ENCODE data around the gene E2F8. TPM values are rescaled to one million over a fixed set of nuclear protein-coding genes. Genes with fewer than 3 reads are reported as not detected.
A peak's percentile ranks its signal among the peaks of the same experiment; 100 is the strongest.

E2F8 gene
- 1 to 10 TPM; 3.1 to 3.9 TPM for polyA plus RNA-seq

GRCh38 chr11:19240420-19241259, at the start of gene E2F8:
Gene E2F8, minus strand, starts transcription at chr11:19240945. Its CDS starts 824 bp downstream, at chr11:19240121.
- Histone ChIP-seq H3K4me1 (ENCODE audit: control insufficient read depth in 2 of 2, insufficient read depth in 2 of 2, low read length in 1 of 2) (peaks cover 0 to 10% of the 10 kb centered on the region in 2 donors), H3K4me3 (ENCODE audit: low read depth in 1 of 2, low read length in 2 of 2) (peak within 1 kb of the TSS; percentile 69 to 74), H3K27me3 (ENCODE audit: control insufficient read depth in 1 of 2, insufficient read depth in 2 of 2, low read length in 2 of 2) (peaks cover 2 to 3% of the 10 kb centered on the region in 2 donors), H3K27ac (ENCODE audit: low read depth in 2 of 2, low read length in 1 of 2) (peak within 1 kb of the TSS; percentile 69 to 83), H3K9me3 (ENCODE audit: control insufficient read depth in 2 of 2, insufficient read depth in 1 of 2, low read depth in 1 of 2, low read length in 1 of 2) (no peaks in the 10 kb centered on the region), H3K36me3 (ENCODE audit: control insufficient read depth in 2 of 2, insufficient read depth in 2 of 2, low read length in 1 of 2) (no peaks in the 10 kb centered on the region)
- 1% methylated on average over 50 to 59 of the region's 59 CpGs for WGBS, 2 donors

- Histone ChIP-seq H3K27me3 (ENCODE audit: control insufficient read depth in 1 of 2, insufficient read depth in 2 of 2, low read length in 2 of 2) (no peaks in the 10 kb centered on the region), H3K4me1 (ENCODE audit: control insufficient read depth in 2 of 2, insufficient read depth in 2 of 2, low read length in 1 of 2) (no peaks in the 10 kb centered on the region), H3K4me3 (ENCODE audit: low read depth in 1 of 2, low read length in 2 of 2) (no peak overlapping the region), H3K27ac (ENCODE audit: low read depth in 2 of 2, low read length in 1 of 2) (no peak overlapping the region), H3K36me3 (ENCODE audit: control insufficient read depth in 2 of 2, insufficient read depth in 2 of 2, low read length in 1 of 2) (no peaks in the 10 kb centered on the region), H3K9me3 (ENCODE audit: control insufficient read depth in 2 of 2, insufficient read depth in 1 of 2, low read depth in 1 of 2, low read length in 1 of 2) (no peaks in the 10 kb centered on the region)
- WGBS, 2 donors = 84 to 88% methylated on average over 2 of the region's 2 CpGs
Measured at GRCh38 chr11:19290356-19290755, 49.6 kb upstream of the E2F8 start.

GRCh38 chr11:19288256-19288655, 47.5 kb upstream of the E2F8 start:
- 67 to 71% methylated on average over 3 of the region's 3 CpGs for WGBS, 2 donors
- Histone ChIP-seq H3K9me3 (ENCODE audit: control insufficient read depth in 2 of 2, insufficient read depth in 1 of 2, low read depth in 1 of 2, low read length in 1 of 2) (no peaks in the 10 kb centered on the region), H3K4me1 (ENCODE audit: control insufficient read depth in 2 of 2, insufficient read depth in 2 of 2, low read length in 1 of 2) (peaks cover 0 to 2% of the 10 kb centered on the region in 2 donors)

GRCh38 chr11:19286411-19286810, 45.7 kb upstream of the E2F8 start:
- Histone ChIP-seq H3K9me3 (ENCODE audit: control insufficient read depth in 2 of 2, insufficient read depth in 1 of 2, low read depth in 1 of 2, low read length in 1 of 2) (no peaks in the 10 kb centered on the region), H3K27me3 (ENCODE audit: control insufficient read depth in 1 of 2, insufficient read depth in 2 of 2, low read length in 2 of 2) (no peaks in the 10 kb centered on the region), H3K4me3 (ENCODE audit: low read depth in 1 of 2, low read length in 2 of 2) (no peak overlapping the region), H3K27ac (ENCODE audit: low read depth in 2 of 2, low read length in 1 of 2) (no peak overlapping the region), H3K4me1 (ENCODE audit: control insufficient read depth in 2 of 2, insufficient read depth in 2 of 2, low read length in 1 of 2) (peaks cover 0 to 2% of the 10 kb centered on the region in 2 donors), H3K36me3 (ENCODE audit: control insufficient read depth in 2 of 2, insufficient read depth in 2 of 2, low read length in 1 of 2) (no peaks in the 10 kb centered on the region)
- WGBS, 2 donors = 90 to 92% methylated on average over 4 of the region's 4 CpGs

More at GRCh38 chr11:19288256-19288655, 47.5 kb upstream of the E2F8 start:
- H3K27me3 ChIP-seq (ENCODE audit: control insufficient read depth in 1 of 2, insufficient read depth in 2 of 2, low read length in 2 of 2) = no peaks in the 10 kb centered on the region
- no peaks in the 10 kb centered on the region for H3K36me3 ChIP-seq (ENCODE audit: control insufficient read depth in 2 of 2, insufficient read depth in 2 of 2, low read length in 1 of 2)
- no peak overlapping the region for H3K4me3 ChIP-seq (ENCODE audit: low read depth in 1 of 2, low read length in 2 of 2)
- H3K27ac ChIP-seq (ENCODE audit: low read depth in 2 of 2, low read length in 1 of 2) = no peak overlapping the region

- Histone ChIP-seq H3K9me3 (ENCODE audit: control insufficient read depth in 2 of 2, insufficient read depth in 1 of 2, low read depth in 1 of 2, low read length in 1 of 2) (no peaks in the 10 kb centered on the region), H3K36me3 (ENCODE audit: control insufficient read depth in 2 of 2, insufficient read depth in 2 of 2, low read length in 1 of 2) (no peaks in the 10 kb centered on the region), H3K4me1 (ENCODE audit: control insufficient read depth in 2 of 2, insufficient read depth in 2 of 2, low read length in 1 of 2) (peaks cover 2% of the 10 kb centered on the region in 2 donors), H3K27me3 (ENCODE audit: control insufficient read depth in 1 of 2, insufficient read depth in 2 of 2, low read length in 2 of 2) (no peaks in the 10 kb centered on the region), H3K27ac (ENCODE audit: low read depth in 2 of 2, low read length in 1 of 2) (no peak overlapping the region), H3K4me3 (ENCODE audit: low read depth in 1 of 2, low read length in 2 of 2) (no peak overlapping the region)
- WGBS, 2 donors = 72 to 78% methylated on average over 3 of the region's 3 CpGs
Measured at GRCh38 chr11:19284881-19285280, 44.1 kb upstream of the E2F8 start.

- no peaks in the 10 kb centered on the region for H3K27me3 ChIP-seq (ENCODE audit: control insufficient read depth in 1 of 2, insufficient read depth in 2 of 2, low read length in 2 of 2)
- no peaks in the 10 kb centered on the region for H3K9me3 ChIP-seq (ENCODE audit: control insufficient read depth in 2 of 2, insufficient read depth in 1 of 2, low read depth in 1 of 2, low read length in 1 of 2)
- peaks cover 2% of the 10 kb centered on the region in 2 donors for H3K4me1 ChIP-seq (ENCODE audit: control insufficient read depth in 2 of 2, insufficient read depth in 2 of 2, low read length in 1 of 2)
- H3K36me3 ChIP-seq (ENCODE audit: control insufficient read depth in 2 of 2, insufficient read depth in 2 of 2, low read length in 1 of 2) = no peaks in the 10 kb centered on the region
- H3K27ac ChIP-seq (ENCODE audit: low read depth in 2 of 2, low read length in 1 of 2) = no peak overlapping the region
- WGBS, 2 donors = 56 to 81% methylated on average over 3 of the region's 3 CpGs
- H3K4me3 ChIP-seq (ENCODE audit: low read depth in 1 of 2, low read length in 2 of 2) = no peak overlapping the region
Measured at GRCh38 chr11:19283991-19284390, 43.2 kb upstream of the E2F8 start.

GRCh38 chr11:19281555-19281954, 40.8 kb upstream of the E2F8 start:
- Histone ChIP-seq H3K27me3 (ENCODE audit: control insufficient read depth in 1 of 2, insufficient read depth in 2 of 2, low read length in 2 of 2) (no peaks in the 10 kb centered on the region), H3K36me3 (ENCODE audit: control insufficient read depth in 2 of 2, insufficient read depth in 2 of 2, low read length in 1 of 2) (no peaks in the 10 kb centered on the region), H3K9me3 (ENCODE audit: control insufficient read depth in 2 of 2, insufficient read depth in 1 of 2, low read depth in 1 of 2, low read length in 1 of 2) (no peaks in the 10 kb centered on the region), H3K4me3 (ENCODE audit: low read depth in 1 of 2, low read length in 2 of 2) (no peak overlapping the region), H3K27ac (ENCODE audit: low read depth in 2 of 2, low read length in 1 of 2) (no peak overlapping the region), H3K4me1 (ENCODE audit: control insufficient read depth in 2 of 2, insufficient read depth in 2 of 2, low read length in 1 of 2) (peaks cover 2% of the 10 kb centered on the region in 2 donors)
- WGBS, 2 donors = 64 to 66% methylated on average over 2 of the region's 2 CpGs

GRCh38 chr11:19281041-19281440, 40.3 kb upstream of the E2F8 start:
- peaks cover 2 to 7% of the 10 kb centered on the region in 2 donors for H3K4me1 ChIP-seq (ENCODE audit: control insufficient read depth in 2 of 2, insufficient read depth in 2 of 2, low read length in 1 of 2)
- H3K27ac ChIP-seq (ENCODE audit: low read depth in 2 of 2, low read length in 1 of 2) = no peak overlapping the region
- WGBS, 2 donors = 29 to 32% methylated on average over 5 of the region's 5 CpGs
- no peaks in the 10 kb centered on the region for H3K27me3 ChIP-seq (ENCODE audit: control insufficient read depth in 1 of 2, insufficient read depth in 2 of 2, low read length in 2 of 2)
- H3K4me3 ChIP-seq (ENCODE audit: low read depth in 1 of 2, low read length in 2 of 2) = no peak overlapping the region
- H3K9me3 ChIP-seq (ENCODE audit: control insufficient read depth in 2 of 2, insufficient read depth in 1 of 2, low read depth in 1 of 2, low read length in 1 of 2) = no peaks in the 10 kb centered on the region
- H3K36me3 ChIP-seq (ENCODE audit: control insufficient read depth in 2 of 2, insufficient read depth in 2 of 2, low read length in 1 of 2) = no peaks in the 10 kb centered on the region

- Histone ChIP-seq H3K4me1 (ENCODE audit: control insufficient read depth in 2 of 2, insufficient read depth in 2 of 2, low read length in 1 of 2) (peaks cover 0 to 7% of the 10 kb centered on the region in 2 donors), H3K9me3 (ENCODE audit: control insufficient read depth in 2 of 2, insufficient read depth in 1 of 2, low read depth in 1 of 2, low read length in 1 of 2) (no peaks in the 10 kb centered on the region), H3K27me3 (ENCODE audit: control insufficient read depth in 1 of 2, insufficient read depth in 2 of 2, low read length in 2 of 2) (no peaks in the 10 kb centered on the region), H3K4me3 (ENCODE audit: low read depth in 1 of 2, low read length in 2 of 2) (no peak overlapping the region), H3K27ac (ENCODE audit: low read depth in 2 of 2, low read length in 1 of 2) (no peak overlapping the region), H3K36me3 (ENCODE audit: control insufficient read depth in 2 of 2, insufficient read depth in 2 of 2, low read length in 1 of 2) (no peaks in the 10 kb centered on the region)
- 53 to 63% methylated on average over 3 of the region's 3 CpGs for WGBS, 2 donors
Measured at GRCh38 chr11:19279451-19279850, 38.7 kb upstream of the E2F8 start.

Data from esophagus (tissue), 2 donors.